Lung (tissue), 4 donors: ENCODE measurements around the gene TMEM106B. TPM values are rescaled to one million over a fixed set of nuclear protein-coding genes. Genes with fewer than 3 reads are reported as not detected.

Experiments used
- polyA plus RNA-seq, 2 donors: library from polyadenylated mRNA; stranded (reverse); fragments of 200-250 nt; gene quantifications; one replicate each; pipeline ENCODE4 v1.2.1, GENCODE V29; 2013
- total RNA-seq, 2 donors: library from RNA; depleted of rRNA in 1 of 2; stranded (reverse); fragments of >200 nt in 1 of 2; gene quantifications; one replicate each; pipeline ENCODE4 v1.2.1, GENCODE V29; 2014 to 2021
- donor health status: Bipolar disorder and iron deficiency.
- donor health status: healthy.
- donor health status: DM: yes; HTN: yes; CAD: no.

TMEM106B gene
- total and polyA plus RNA-seq, 4 donors, result 11.8 to 100 (median 24.8) TPM

Other genes with a start within 250 kb of the TMEM106B start
- gene VWDE, start 192.6 kb downstream of the TMEM106B start, total RNA-seq, result 1 to 10 TPM in 1 of 2 donors, under 1 TPM in 1; 0.68 to 1.7 TPM
- 1 to 10 TPM in 1 of 2 donors, under 1 TPM in 1; 0.15 to 1.4 TPM for gene VWDE, start 192.6 kb downstream of the TMEM106B start, polyA plus RNA-seq